ENCODE measurements around the gene DCLK1.

GRCh38 chr13:36094478-36094877, 36.7 kb downstream of the DCLK1 start:
- TF ChIP-seq POLR2A (IDR thresholded peaks at IDR 0.05) (no peak), CTCF (IDR thresholded peaks at IDR 0.05) (no peak)

All from right lobe of liver (tissue), 4 donors.